Endothelial cell (in vitro differentiated cells): ENCODE measurements around the gene GPR146. TPM values are rescaled to one million over a fixed set of nuclear protein-coding genes. Genes with fewer than 3 reads are reported as not detected.

ENCODE experiments used
- DNase-seq: peaks from one replicate; pipeline ENCODE4 v3.0.0; 2021; ENCODE audit warnings: low spot score
- H3K27ac Mint-ChIP-seq: one replicate; pipeline ENCODE4 v1.8.0; 2021; ENCODE audit warnings: mixed read lengths, inconsistent platforms; ENCODE audit not compliant: unreplicated experiment
- H3K27me3 Mint-ChIP-seq: one replicate; pipeline ENCODE4 v1.8.0; 2021; ENCODE audit warnings: mild to moderate bottlenecking, moderate library complexity, mixed read lengths, inconsistent platforms; ENCODE audit not compliant: unreplicated experiment
- H3K36me3 Mint-ChIP-seq: one replicate; pipeline ENCODE4 v1.8.0; 2021; ENCODE audit warnings: mild to moderate bottlenecking, low read depth, mixed read lengths, inconsistent platforms; ENCODE audit not compliant: unreplicated experiment
- H3K4me1 Mint-ChIP-seq: one replicate; pipeline ENCODE4 v1.8.0; 2021; ENCODE audit warnings: mild to moderate bottlenecking, mixed read lengths, inconsistent platforms; ENCODE audit not compliant: unreplicated experiment
- H3K4me3 Mint-ChIP-seq: one replicate; pipeline ENCODE4 v1.8.0; 2021; ENCODE audit warnings: mild to moderate bottlenecking, mixed read lengths, inconsistent platforms; ENCODE audit not compliant: unreplicated experiment
- H3K9me3 Mint-ChIP-seq: one replicate; pipeline ENCODE4 v1.8.0; 2021; ENCODE audit warnings: mixed read lengths, inconsistent platforms; ENCODE audit not compliant: unreplicated experiment
- microRNA-seq: library from miRNA; unstranded; fragments of <30 nt; microRNA quantifications from one replicate; pipeline ENCODE4, GENCODE V29; 2020; ENCODE audit not compliant: unreplicated experiment
- total RNA-seq: library from RNA; stranded (reverse); fragmentation: NEBNext Ultra II Directional; extraction: Animal tissue kit (Norgen Biotek cat#: 25700); gene quantifications from one replicate; pipeline ENCODE4 v1.2.1, GENCODE V29; 2021; ENCODE audit not compliant: unreplicated experiment
- TF ChIP-seq, protein P1 (sequence below): fragments of 200-600 bp; sonication (generic); IDR thresholded peaks from one replicate; pipeline ENCODE4 v1.5.0; 2021; ENCODE audit warnings: antibody characterized with exemption; ENCODE audit not compliant: unreplicated experiment

The GPR146 gene
- total RNA-seq, 1 donor from 2014 or later, result 8.1 TPM

GRCh38 chr7:1108264-1108920, 64.0 kb downstream of the GPR146 start:
- Mint-ChIP-seq H3K27me3 (peaks cover 14% of the 10 kb centered on the region), H3K4me1 (peaks cover 8% of the 10 kb centered on the region), H3K4me3 (no peak overlapping the region), H3K27ac (no peak overlapping the region), H3K36me3 (peaks cover 4% of the 10 kb centered on the region), H3K9me3 (no peaks in the 10 kb centered on the region)
- TF ChIP-seq, protein P1, sequence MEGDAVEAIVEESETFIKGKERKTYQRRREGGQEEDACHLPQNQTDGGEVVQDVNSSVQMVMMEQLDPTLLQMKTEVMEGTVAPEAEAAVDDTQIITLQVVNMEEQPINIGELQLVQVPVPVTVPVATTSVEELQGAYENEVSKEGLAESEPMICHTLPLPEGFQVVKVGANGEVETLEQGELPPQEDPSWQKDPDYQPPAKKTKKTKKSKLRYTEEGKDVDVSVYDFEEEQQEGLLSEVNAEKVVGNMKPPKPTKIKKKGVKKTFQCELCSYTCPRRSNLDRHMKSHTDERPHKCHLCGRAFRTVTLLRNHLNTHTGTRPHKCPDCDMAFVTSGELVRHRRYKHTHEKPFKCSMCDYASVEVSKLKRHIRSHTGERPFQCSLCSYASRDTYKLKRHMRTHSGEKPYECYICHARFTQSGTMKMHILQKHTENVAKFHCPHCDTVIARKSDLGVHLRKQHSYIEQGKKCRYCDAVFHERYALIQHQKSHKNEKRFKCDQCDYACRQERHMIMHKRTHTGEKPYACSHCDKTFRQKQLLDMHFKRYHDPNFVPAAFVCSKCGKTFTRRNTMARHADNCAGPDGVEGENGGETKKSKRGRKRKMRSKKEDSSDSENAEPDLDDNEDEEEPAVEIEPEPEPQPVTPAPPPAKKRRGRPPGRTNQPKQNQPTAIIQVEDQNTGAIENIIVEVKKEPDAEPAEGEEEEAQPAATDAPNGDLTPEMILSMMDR, result no peak
- no peak for DNase-seq

Small RNAs within 50 kb of the gene (microRNA-seq; reads per million reads assigned to microRNA genes)
- 546 reads per million, percentile 91 among the genes with 10 or more reads in this experiment for gene MIR339

Other genes with a start within 250 kb of the GPR146 start
- gene SUN1, start 212.1 kb upstream of the GPR146 start, total RNA-seq, result 150 TPM
- 61.3 TPM for gene GET4, start 168.0 kb upstream of the GPR146 start, total RNA-seq
- 1.7 TPM for gene ADAP1, start 89.9 kb upstream of the GPR146 start, total RNA-seq
- gene COX19, start 69.0 kb upstream of the GPR146 start, total RNA-seq, result 10.2 TPM
- gene CYP2W1, start 61.4 kb upstream of the GPR146 start, total RNA-seq, result not detected
- 0.72 TPM for gene GPER1, start 43.6 kb downstream of the GPR146 start, total RNA-seq
- gene ZFAND2A, start 115.7 kb downstream of the GPR146 start, total RNA-seq, result 36.0 TPM
- not detected for gene UNCX, start 188.3 kb downstream of the GPR146 start, total RNA-seq